ENCODE results near the gene P2RX2.
"Not testable (repeated sequence)": the region's sequence is repeated elsewhere in the genome, so short reads cannot be mapped to it uniquely, and the experiment has no call there.

The P2RX2 gene

DNA sequence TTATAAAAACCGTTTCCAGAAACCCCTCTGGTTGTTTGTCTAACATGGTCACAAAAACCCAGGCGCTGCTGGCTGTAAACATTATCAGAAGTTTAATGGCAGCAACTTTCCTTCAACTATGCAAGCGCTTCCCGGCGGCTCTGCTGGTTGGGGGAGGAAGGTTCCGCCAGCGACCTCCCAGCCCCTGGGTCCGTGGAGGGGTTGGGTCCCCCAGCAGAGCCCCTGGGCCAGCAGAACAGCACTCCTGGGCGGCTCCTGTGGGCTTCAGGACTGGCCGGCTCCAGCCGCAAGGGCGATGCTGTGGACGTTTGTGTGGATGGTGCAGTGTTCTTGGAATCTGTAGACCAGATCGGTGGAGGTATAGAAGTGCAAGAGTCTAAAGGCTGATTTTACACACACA is 34.1 kb upstream of the P2RX2 start:
- no peak for DNase-seq

DNA sequence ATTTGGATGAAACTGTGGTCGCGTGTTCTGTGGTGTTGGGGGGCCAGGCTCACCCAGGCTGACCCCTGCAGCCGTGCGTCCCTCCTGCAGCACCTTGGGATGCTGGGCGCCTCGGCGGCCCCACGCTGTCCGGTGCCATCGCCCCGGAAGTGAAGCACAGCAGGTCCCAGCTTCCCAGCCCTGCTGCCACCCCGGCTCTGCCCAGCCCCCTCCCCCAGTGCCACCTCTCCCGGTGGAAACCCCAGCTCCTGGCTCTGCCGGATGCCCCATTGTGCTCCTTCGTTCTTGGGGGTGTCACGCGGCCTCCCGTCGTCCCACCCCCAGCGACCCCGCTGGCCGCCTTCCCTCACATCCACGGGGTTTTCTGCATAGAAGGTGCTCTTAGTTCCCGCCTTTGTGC is 33.4 kb upstream of the P2RX2 start:
- no peak for DNase-seq

DNA sequence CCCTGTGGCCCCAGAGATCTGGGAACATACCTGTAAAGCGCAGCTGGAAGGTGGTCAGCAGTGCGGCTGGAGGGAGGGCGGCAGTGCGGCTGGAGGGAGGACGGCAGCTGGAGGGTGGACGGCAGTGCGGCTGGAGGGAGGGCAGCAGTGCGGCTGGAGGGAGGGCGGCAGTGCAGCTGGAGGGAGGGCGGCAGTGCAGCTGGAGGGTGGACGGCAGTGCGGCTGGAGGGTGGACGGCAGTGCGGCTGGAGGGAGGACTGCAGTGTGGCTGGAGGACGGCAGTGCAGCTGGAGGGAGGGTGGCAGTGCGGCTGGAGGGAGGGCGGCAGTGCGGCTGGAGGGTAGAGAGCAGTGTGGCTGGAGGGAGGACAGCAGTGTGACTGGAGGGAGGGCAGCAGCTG is 31.6 kb upstream of the P2RX2 start:
- DNase-seq, result no peak

DNA sequence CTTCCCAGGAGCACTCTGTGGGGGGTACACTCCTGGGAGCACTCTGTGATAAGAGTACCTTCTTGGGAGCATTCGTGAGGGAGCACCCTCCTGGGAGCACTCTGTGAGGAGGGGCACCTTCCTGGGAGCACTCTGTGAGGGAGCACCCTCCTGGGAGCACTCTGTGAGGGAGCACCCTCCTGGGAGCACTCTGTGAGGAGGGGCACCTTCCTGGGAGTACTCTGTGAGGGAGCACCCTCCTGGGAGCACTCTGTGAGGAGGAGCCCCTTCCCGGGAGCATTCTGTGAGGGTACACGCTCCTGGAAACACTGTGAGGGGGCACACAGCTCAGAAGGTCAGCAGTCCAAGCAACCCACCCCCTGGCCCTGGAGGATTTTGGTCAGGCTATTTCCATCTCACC is 30.8 kb upstream of the P2RX2 start:
- DNase-seq, result no peak

DNA sequence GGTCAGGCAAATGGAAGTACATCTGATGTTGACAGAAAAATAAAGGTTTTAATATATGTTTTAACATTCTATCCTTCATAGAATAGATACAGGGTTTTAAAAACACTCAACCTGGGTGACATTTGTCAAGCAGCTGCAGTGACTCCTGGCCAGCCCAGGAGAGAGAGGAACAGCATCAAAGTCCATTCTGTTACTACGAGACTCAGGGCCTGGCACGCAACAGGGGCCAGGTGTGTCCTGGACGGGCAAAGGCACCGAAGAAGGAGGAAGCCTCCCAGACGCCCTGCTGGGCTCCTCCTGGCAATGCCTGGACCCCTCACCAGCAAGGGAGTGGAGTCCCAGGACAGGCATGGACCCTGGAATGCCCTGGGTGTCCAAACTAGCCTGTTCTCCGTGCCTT is 30.3 kb upstream of the P2RX2 start:
- no peak for DNase-seq

DNA sequence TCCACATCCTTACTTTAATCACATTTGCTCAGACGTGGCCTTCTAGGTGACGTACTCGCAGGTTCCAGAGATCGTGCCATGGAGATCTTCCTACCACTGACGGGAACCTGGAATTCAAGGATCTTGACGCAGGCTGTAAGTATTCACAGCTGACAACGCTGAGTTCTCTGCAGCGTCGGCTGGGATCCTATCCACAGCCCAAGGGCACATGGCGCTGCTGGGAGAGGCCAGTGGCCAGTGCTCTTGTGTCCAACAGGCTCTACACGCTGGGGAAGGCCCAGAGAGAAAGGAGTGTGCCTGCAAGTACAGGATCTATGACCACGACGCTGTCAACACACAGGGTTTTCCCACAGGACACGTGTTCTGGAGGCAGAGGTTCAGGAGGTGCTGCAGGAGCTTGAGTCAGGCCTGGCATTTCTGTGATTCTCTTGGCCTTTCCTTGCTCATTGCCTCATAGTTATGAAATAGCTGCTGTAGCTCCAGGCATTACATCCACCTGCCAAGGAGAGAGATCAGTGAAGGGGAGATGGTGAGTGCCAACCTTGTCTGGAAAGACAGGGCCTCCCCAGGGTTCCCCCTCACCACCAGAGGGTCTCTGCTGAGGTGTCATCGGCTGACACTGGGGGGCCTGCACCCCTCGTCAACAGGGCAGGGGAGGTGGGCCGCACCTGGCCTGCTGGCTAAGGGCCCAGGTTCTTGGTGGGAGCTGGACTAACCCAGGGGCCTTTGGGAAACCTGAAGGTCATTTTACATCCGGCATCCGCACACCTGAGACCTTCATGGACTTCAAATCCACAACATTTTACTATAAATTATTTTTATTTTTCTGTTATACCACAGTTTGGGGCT is 29.5 kb upstream of the P2RX2 start:
- DNase-seq, result no peak

DNA sequence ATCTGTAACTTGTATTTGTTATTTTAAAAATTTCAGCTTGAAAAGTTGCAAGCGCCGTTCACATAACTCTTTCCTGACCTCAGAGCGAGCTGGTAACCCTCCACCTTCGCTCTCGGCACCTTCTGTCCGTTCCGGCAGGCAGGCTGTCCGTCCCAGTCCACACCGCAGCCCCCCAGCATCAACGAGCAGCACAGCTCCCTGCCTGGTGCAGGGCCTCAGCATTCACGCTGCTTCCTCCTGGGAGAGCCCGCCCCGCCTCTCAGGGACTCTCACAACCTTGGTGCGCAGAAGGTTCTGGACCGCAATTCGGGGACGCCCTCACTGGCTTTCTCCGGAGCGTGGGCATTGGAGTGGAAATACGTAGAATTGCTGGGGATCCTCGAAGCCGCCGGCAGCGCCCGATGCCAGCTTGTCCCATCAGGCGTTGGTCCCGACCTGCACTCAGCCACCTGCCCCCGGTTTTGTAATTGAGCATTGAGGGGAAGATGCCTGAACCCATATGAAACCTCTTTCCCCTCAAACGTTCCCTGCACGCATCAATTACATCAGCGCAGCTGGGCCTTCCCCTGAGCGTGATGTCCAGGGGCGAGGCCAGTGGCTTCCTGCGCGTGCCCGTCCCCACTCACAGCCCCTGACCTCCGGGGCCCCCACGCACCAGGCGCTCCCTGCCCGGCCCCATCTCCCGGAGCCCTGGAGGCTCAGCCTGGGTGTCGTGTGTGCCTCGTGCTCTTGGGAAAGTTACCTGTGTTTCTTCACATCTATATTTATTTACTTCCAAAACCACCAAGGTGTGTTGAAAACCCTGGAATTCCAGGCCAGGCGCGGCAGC is 27.3 kb upstream of the P2RX2 start:
- DNase-seq, result no peak

DNA sequence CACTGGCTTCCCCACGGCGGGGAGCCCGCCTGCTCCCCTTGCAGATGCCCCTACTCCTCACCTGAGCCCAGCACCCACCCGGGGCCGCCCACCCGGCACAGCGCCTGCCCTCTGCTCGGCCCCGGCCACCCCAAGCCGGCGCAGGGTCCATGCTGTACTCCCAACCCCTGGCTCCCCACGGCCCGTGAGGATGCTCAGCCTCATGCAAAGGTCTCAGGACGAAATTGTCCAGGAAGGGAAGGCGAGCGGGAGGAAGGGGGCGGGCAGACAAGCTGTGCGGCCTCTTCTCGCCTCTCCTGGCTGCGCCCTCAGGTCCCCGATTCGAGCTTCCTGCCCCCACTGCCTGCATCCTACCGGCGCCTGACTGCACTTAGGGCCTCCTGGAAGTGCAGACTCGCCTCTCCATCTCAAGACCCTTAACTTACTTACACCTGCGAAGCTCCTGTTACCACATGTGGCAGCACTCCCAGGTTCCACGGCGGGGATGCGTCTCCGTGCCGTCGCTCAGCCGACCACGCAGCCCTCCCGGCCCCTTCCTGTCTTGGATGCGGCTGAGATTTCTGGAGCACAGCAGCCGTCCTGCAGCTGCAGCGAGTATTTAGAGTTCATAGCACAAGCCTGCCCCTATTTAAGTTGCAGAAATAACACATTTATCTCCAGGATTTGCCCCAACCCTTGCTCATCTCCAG is 26.1 kb upstream of the P2RX2 start:
- no peak for DNase-seq

DNA sequence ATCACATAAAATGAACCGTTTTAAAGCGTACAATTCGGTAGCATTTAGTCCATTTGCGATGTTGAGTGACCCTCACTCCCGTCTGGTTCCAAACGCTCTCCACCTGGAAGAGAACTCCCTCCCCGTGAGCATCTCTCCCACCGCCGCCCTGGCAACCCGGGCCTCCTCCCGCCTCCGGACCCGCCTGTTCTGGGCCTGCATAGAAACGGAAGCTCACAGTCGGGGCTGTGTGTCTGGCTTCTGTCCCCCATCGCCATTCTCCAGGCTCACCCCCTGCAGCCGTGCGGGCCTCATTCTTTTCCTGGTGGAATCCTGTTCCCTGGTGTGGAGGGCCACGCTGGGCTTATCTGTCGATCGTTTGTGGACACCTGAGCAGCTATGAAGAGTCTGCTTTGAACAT is 25.5 kb upstream of the P2RX2 start:
- peak in 1 of 3 experiments; percentile 47 for DNase-seq

DNA sequence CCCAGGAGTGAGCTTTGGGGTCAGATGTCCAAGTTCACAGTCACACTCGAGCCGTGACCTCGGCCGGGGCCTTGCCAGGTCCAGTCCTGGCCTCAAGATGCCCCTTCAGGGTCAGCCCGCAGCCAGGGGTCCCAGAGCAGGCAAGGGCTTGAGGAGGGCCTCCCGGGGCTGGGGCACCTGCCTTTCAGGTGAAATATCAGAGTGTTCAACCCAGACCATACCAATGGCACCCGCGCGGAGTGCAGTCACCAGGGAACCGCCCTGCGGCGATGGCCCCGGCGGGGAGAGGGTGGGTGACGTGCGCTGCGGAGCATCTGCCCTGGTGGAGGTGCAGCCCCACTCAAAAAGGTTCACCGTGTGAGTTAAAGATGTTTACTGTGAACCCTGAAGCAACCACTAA is 25.1 kb upstream of the P2RX2 start:
- DNase-seq, result peak in 1 of 3 experiments; percentile 81

DNA sequence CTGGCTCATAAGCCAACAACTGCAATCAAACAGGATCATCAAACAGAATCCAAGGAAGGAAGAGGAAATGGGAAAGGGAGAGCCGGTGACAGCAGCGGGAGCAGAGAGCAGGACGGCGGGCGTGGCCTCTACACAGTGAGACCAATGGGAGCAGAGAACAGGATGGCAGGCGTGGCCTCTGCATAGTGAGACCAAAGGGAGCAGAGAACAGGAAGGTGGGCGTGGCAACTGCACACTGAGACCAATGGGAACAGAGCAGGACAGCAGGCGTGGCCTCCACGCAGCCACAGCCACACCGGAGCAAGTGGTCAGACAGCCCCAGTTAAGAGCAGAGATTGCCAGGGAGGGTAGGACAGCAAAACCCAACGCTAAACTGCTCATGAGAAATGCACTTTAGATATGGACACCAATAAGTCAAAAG is 24.6 kb upstream of the P2RX2 start:
- DNase-seq, result peak; percentile 96 to 99 (median 99)

DNA sequence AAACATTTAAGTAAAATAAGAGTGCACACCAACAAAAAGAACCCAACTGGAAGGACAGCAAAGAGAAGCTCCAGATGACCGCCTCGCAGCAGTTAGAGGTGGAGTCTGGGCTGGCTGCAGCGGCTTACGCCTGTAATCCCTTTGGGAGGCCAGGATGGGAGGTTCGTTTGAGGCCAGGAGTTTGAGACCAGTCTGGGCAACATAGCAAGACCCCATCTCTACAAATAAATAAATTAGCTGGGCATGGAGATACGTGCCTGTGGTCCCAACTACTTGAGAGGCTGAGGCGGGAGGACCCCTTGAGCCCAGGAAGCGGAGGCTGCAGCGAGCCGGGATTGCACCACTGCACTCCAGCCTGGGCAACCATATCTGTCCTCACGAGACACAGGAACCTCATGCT is 23.4 kb upstream of the P2RX2 start:
- no peak for DNase-seq

DNA sequence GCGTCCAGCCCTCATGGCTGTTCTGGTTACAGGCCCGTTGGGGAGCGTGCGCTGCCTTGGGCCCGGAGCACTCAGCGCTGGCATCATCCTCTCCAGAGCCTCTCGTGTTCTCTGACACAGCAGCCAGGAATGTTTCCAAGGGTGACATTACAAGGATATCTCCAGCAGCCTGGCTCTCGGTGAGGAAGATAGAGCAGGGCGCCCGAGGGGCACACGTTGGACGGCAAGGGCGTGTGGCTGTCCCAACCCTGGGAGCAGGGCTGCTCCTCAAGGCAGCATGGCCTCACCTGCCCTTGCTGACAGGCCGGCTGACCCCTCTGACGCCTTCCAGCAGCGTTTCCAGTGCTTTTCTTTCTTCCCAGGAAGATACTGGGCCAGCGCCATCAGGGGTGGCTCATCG is 22.6 kb upstream of the P2RX2 start:
- DNase-seq, result no peak

DNA sequence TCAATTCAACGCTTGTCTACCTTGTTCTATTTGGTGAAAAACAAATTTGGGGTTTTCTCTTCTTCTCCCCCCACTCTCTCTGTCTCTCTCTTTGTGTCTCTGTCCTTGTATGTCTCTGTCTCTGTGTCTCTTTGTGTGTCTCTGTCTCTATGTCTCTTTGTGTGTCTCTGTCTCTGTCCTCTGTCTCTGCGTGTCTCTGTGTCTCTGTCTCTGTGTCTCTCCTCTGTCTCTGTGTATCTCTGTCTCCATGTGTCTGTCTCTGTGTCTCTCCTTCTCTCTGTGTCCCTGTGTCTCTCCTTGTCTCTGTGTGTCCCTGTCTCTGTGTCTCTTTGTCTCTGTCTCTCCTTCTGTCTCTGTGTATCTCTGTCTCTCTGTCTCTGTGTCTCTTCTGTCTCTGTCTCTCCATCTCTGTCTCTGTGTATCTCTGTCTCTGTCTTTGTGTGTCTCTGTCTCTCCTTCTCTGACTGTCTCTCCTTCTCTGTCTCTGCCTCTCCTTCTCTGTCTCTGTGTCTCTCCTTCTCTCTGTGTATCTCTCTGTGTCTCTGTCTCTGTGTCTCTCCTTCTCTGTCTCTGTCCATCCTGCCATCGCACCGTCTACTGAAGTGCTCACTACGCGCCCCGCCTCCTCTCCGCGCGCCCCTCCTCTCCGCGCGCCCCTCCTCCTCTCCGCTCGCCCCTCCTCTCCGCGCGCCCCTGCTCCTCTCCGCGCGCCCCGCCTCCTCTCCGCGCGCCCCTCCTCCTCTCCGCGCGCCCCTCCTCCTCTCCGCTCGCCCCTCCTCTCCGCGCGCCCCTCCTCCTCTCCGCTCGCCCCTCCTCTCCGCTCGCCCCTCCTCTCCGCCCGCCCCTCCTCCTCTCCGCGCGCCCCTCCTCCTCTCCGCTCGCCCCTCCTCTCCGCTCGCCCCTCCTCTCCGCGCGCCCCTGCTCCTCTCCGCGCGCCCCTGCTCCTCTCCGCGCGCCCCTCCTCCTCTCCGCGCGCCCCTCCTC is 21.0 kb upstream of the P2RX2 start:
- peak in 2 of 3 experiments; percentile 73 to 77 for DNase-seq

DNA sequence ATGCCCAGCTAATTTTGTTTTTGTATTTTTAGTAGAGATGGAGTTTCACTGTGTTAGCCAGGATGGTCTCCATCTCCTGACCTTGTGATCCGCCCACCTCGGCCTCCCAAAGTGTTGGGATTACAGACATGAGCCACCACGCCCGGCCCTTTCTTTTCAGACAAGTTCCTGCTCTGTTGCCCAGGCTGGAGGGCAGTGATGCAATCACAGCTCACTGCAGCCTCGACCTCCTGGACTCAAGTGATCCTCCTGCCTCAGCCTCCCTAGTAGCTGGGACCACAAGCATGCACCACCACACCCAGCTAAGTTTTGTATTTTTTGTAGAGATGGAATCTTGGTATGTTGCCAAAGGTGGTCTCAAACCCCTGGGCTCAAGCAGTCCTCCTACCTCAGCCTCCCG is 19.1 kb upstream of the P2RX2 start:
- not testable (repeated sequence) for DNase-seq

DNA sequence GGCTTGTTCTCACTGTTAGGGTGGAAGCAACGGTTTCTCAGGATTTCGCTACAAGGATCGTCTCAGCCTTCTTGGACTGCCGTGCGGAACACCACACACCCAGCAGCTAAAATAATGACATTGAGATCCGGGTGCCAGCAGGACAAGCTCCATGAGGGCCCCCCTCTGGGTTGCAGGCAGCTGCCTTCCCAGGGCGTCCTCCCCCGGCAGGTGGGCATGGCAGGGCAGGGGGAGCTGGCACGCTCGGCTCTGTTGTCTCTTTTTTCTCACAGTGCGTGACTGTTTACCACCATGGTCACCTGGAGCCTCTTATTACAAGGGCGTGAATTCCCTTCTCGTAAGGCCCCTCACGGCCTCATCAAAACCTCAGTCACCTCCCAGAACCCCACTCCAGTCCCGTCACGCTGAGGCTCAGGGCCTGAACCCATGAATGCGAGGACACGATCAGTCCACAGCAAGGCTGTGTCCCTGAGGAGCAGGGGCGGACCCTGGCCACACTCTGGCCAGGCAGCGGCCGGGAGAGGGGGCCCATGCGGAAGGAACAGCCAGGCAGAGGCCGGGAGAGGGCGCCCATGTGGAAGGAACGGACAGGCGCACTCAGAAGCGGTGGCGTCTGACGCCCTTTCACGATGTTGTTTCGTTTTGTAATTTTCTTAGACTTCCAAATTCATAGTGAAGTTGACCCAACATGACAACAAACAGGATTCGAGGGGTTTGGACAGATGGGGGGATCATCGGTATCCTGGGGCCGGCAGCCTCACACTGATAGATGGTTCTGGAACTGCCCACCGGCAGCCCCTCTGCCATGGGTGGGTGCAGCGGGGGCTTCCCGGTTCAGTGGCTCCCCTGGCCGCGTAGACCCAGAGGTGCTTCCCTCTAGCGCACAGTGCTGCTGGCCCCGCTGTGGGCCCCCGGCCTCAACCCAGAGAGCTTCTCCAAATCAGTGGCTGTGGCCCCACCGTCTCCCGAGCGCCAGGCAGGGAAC is 18.2 kb upstream of the P2RX2 start:
- DNase-seq, result peak; percentile 85 to 95 (median 94)

DNA sequence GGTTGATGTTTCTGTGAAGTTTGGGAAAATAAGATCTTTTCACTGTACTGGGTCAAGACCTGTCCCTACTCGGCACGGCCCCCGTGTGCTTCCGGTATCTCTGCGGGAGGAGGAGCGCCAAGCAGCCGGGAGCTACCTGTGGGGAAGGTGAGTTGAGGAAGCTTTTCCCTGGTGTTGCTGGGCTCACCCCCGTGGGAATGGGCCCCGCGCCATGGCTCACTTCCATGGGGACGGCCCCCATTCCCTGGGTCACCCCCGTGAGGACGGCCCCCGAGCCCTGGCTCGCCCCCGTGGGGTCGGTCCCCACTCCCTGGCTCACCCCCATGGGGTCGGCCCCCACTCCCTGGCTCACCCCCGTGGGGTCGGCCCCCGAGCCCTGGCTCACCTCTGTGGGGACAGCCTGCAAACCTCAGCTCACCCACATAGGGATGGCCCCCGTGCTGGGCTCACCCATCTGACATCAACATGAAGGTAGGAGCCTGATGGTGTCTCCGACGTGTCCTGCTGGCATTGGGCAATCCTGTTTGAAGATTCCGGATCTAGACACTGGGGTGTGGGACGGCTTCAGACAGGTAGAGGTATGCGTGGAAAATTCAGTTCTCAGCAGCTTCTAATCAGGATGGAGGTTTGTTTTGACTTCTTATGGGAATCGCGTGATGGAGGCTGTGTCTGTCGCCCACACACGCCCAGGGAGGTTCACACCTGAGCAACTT is 17.2 kb upstream of the P2RX2 start:
- DNase-seq, result peak in 1 of 3 experiments; percentile 29

DNA sequence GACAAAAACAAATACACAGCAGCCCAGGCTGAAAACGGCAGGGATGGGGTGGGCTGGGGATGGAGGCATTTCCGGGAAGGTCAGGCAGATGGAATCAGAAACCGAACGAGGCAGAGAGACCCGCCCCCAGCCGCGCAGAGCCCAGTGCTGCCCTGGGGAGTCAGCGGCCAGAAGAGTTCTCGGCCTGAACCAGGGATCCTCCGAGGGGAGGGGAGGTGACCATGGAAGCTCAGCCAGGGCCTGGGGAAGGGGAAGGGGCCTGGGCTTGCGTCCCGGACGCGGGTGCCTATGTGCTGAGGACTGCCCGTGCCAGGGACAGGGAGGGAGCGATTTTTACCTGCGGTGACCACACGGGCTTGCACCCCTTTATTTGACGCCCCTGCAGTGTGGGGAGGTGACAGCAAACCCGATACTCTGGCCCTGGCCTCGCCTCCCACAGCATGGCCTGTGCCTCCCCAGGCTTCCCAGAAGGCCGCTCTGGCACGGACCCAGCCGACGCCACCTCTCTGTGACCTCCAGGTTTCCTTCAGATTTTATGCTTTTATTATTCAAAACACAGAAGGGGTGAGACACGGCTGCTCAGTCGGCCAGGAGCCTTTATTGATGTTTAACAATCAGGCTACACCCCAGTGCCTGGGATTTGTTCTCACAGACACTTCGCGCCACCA is 15.9 kb upstream of the P2RX2 start:
- DNase-seq, result no peak

Measured in NCI-H1417 (cell line).